Keratinocyte (primary cell): ENCODE measurements around the gene SLC13A1.

Source experiments
- EZH2 ChIP-seq: IDR thresholded peaks from one replicate; pipeline ENCODE4 v1.6.1; 2012; ENCODE audit warnings: inconsistent platforms, mild to moderate bottlenecking, low read length, moderate library complexity
- TF ChIP-seq, protein P1 (sequence below), 3 experiments: IDR thresholded peaks in 1 of 3; conservative IDR thresholded peaks in 1 of 3; optimal IDR thresholded peaks in 1 of 3; 2 replicates in 2 of 3; 3 replicates in 1 of 3; pipeline versions ENCODE3 to v1.5.1; 2011; ENCODE audit warnings: low read length in 3 of 3, mild to moderate bottlenecking in 3 of 3, moderate library complexity in 2 of 3, control low read depth in 1 of 3, inconsistent platforms in 1 of 3; ENCODE audit not compliant: insufficient read depth in 2 of 3; ENCODE audit errors: extremely low read depth in 1 of 3

DNA sequence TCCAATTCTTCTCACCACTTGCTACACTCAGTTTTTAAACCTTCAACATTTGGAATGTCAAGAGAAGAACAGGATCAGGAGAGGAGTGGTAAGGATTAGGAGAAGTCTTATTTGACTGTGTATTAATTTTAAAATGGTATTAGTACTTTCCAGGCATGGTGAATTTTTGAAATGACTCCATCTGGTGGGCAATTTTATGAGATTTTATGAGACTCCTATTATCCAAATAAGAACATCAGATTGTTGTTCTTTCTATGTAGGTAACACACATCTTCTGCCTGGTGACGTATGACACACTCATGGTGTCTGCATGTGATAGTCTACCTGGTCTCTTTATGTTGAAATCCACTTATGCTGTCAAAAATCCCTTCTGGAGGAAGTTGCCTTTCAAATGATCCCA, 51.0 kb downstream of the SLC13A1 start:
- TF ChIP-seq, protein P1, sequence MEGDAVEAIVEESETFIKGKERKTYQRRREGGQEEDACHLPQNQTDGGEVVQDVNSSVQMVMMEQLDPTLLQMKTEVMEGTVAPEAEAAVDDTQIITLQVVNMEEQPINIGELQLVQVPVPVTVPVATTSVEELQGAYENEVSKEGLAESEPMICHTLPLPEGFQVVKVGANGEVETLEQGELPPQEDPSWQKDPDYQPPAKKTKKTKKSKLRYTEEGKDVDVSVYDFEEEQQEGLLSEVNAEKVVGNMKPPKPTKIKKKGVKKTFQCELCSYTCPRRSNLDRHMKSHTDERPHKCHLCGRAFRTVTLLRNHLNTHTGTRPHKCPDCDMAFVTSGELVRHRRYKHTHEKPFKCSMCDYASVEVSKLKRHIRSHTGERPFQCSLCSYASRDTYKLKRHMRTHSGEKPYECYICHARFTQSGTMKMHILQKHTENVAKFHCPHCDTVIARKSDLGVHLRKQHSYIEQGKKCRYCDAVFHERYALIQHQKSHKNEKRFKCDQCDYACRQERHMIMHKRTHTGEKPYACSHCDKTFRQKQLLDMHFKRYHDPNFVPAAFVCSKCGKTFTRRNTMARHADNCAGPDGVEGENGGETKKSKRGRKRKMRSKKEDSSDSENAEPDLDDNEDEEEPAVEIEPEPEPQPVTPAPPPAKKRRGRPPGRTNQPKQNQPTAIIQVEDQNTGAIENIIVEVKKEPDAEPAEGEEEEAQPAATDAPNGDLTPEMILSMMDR (optimal IDR thresholded peaks at IDR 0.05 in 1 of 3, IDR thresholded peaks at IDR 0.05 in 1 of 3, conservative IDR thresholded peaks at IDR 0.05 in 1 of 3; ENCODE audit: extremely low read depth in 1 of 3, insufficient read depth in 2 of 3, low read length in 3 of 3): no peak
- no peak for TF ChIP-seq EZH2
